NCI-H2196 treated with DMSO at 0.1 percent for 48 hours (cell line): Measurements from ENCODE around the gene ISM1.

Source experiments
- DNase-seq: peaks from one replicate; lab custom pipeline; 2025; ENCODE audit not compliant: unreplicated experiment; lab: John Stamatoyannopoulos, UW

ISM1 gene

DNA sequence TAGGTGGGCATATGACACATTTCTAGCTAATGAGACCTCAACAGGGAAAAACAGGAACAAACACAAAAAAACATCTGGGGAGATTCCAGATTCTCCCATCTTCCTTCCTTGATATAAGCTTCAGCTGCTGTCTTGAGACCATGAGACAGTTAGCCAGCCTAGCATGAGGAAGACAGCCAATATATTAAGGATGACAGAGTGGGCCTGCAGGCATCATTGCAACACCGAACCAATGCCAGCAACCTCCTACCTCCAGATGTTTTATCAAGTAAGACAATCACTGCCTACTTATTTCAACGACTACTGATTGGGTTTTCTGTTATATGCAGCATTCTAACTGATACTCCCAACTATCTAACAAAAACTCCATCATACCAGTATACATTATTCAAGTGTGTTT lies 119.0 kb downstream of the ISM1 start:
- DNase-seq: no peak

DNA sequence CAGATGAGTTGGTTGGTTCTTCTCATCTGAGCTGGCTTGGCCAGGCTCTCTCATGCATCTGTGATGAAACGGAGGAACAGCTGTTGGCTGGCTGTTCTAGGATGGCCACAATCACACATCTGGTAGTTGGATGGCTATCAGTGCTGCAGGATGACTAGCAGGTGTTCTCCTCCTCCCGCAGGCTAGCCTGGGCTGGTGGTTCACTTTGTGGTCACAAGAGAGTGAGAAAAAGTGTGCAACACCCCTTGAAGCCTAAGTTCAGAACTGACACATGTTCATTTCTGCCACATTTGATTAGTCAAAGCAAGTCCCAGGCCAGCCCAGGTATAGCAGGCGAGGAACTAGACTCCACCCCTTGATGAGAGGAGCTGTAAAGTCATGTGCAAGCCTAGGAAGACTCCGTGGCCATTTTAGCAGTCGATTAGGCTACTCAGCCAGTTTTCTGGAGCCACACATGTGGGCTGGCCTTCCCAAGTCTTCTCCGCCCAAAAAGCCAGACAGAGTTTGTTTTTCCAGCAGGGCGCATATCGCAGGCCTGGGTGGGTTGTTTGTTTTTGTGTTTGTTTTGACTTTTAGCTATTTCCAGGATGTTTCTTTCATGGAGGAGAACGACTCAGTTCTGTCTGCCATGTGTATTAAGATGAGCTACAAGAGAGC lies 120.8 kb downstream of the ISM1 start:
- DNase-seq: no peak

DNA sequence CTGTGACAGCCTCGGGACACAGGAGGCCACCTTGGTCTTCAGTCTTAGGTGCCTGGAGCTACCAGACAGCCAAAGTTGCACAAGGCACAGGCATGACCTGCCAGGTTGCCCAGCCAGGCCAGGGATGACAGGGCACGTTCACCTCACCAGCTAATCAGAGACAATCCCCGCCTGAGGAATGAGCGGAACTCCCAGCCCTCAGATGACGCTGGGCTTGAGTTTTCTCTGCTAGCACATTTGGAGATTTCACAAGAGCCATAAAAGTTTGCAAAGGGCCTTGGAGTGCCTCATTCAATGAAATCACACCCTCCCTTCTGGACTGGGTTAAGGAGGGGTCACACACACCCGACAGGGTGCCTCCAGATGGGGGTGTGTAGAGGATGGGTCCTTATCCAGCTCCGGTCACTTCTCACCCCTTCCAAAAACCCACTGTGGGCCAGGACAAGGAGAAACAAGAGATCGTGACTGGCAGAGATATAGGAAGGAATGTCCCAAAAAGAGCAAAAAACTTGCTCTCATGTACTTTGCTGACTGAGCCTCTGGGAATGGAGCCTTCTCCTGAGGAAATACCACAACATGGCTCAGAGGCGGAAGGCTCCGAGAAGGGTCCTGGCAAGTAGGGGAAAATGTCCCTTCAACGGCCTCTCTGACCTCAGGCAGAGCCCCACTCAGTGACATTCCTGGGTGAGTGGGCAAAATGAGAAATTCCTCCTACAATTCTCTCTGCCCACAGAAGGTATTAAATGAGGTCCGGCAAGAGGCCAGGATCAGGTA lies 121.6 kb downstream of the ISM1 start:
- DNase-seq: no peak

DNA sequence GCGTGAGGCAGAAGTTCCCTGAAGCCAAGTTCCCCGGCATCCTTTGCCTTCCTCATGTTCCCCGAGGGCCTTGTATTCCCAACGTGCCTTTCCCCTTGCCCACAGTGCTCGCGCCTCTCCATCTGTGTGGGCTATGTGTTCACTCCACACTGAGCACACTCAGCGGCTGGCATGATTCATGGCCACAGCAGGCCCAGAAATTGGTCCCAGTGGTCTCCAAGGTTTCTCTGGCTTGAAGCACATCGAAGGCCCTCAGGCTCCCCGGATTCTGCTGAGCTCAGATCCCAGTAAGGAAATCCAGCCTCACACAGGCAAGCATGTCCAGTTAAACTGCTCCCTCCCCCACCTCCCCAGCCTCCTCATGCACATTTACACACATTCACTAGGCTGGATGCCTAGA lies 123.6 kb downstream of the ISM1 start:
- no peak for DNase-seq

DNA sequence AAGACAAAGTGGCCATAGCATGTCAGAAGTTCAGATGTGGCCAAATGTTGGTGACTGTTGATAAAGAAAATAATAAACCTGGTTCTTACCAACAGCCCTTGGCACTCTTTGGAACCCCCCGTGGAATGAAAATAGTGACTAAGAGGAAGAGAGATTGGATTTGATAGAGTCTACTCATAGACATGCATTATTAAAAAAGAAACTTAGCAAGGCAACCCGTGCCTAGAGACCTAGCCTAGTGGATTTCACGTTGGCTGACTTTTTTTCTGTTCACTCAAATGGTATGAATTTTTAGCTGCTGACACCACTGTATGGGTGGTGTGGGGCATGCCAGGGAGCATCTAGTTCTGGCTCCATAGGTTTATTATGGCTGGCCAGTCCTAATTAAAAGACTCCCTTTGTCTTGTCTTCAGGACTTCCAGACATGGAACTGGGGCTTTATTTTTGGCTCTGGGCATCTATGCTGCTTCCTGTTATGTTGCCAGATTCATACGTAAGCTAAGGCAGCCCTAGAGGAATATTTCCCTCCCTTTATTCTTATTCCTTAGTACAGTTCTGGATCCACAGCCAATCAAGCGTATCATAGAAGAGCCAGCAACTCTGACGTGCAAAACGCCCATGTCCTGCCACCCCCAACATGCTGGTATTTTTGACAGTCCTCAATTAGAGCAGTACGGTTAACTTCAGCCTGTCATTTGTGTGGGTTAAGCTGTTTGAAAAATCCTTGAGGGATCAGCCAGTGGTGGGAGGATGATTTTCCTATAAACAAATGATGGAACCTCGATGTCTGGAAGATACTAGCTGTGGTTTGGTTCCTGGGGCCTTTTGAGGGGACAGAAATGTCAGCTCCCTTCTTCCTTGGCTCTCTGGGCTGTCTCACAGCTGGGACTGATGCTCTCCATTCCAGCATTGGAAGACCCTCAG lies 127.5 kb downstream of the ISM1 start:
- DNase-seq: no peak

DNA sequence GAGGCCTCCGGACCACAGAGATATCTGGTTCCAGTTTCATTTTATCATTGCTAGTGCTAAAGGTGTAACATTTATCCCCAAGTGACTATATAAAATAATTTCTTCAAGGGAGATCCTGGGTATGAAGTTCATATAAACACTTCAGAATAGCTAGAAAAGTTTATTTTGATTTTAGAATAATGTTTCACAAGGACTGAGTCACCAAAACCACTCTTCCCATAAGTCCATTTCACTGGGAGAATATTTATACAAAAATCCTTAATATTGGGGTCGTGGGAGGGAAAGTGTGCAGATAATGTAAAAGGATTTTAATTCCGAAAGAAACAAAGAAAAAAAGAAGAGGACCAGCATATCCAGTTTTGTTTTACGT lies 128.1 kb downstream of the ISM1 start:
- DNase-seq: no peak
